HG03045 (cell line): ENCODE measurements around the gene LIN9.
"Not testable (repeated sequence)": the region's sequence is repeated elsewhere in the genome, so short reads cannot be mapped to it uniquely, and the experiment has no call there.

Source experiments
- ATAC-seq: cut with Tn5 transposase; IDR thresholded peaks from one replicate; pipeline ENCODE4 v1.9.1; 2021; ENCODE audit warnings: mild to moderate bottlenecking, moderate library complexity; ENCODE audit not compliant: unreplicated experiment

The LIN9 gene

GRCh38 chr1:226217273-226217672 is 91.7 kb downstream of the LIN9 start:
- ATAC-seq, result no peak

GRCh38 chr1:226216056-226216455 is 92.9 kb downstream of the LIN9 start:
- no peak for ATAC-seq

- no peak for ATAC-seq
Measured at GRCh38 chr1:226215239-226215638, 93.7 kb downstream of the LIN9 start.

GRCh38 chr1:226212545-226212944 is 96.4 kb downstream of the LIN9 start:
- no peak for ATAC-seq

GRCh38 chr1:226211181-226211821 is 97.7 kb downstream of the LIN9 start:
- ATAC-seq, result no peak

- no peak for ATAC-seq
Measured at GRCh38 chr1:226210571-226211176, 98.3 kb downstream of the LIN9 start.

GRCh38 chr1:226209307-226210059 is 99.5 kb downstream of the LIN9 start:
- ATAC-seq, result no peak

GRCh38 chr1:226207048-226207447 is 101.9 kb downstream of the LIN9 start:
- no peak for ATAC-seq

- no peak for ATAC-seq
Measured at GRCh38 chr1:226204198-226204597, 104.8 kb downstream of the LIN9 start.

- no peak for ATAC-seq
Measured at GRCh38 chr1:226203655-226204054, 105.3 kb downstream of the LIN9 start.

- ATAC-seq, result no peak
Measured at GRCh38 chr1:226203240-226203639, 105.7 kb downstream of the LIN9 start.

GRCh38 chr1:226202666-226203065 is 106.3 kb downstream of the LIN9 start:
- ATAC-seq, result not testable (repeated sequence)

- ATAC-seq, result no peak
Measured at GRCh38 chr1:226202246-226202645, 106.7 kb downstream of the LIN9 start.

- no peak for ATAC-seq
Measured at GRCh38 chr1:226201029-226201593, 107.9 kb downstream of the LIN9 start.

- ATAC-seq, result no peak
Measured at GRCh38 chr1:226199971-226200370, 109.0 kb downstream of the LIN9 start.

GRCh38 chr1:226195144-226195543 is 113.8 kb downstream of the LIN9 start:
- no peak for ATAC-seq

GRCh38 chr1:226187380-226187779 is 121.6 kb downstream of the LIN9 start:
- no peak for ATAC-seq

- ATAC-seq, result no peak
Measured at GRCh38 chr1:226187019-226187322, 122.0 kb downstream of the LIN9 start.

- ATAC-seq, result peak; percentile 94
Measured at GRCh38 chr1:226186124-226187018, 122.6 kb downstream of the LIN9 start, which contains the start of gene ACBD3. ACBD3 (minus strand) TSS chr1:226186741; CDS start chr1:226186675, 66 bp downstream.

GRCh38 chr1:226185141-226186036 is 123.6 kb downstream of the LIN9 start:
- ATAC-seq, result no peak
